Nephron progenitor cell (in vitro differentiated cells): Measurements from ENCODE around the gene MBLAC1.

Experiments
- DNase-seq: peaks from one replicate; pipeline ENCODE4 v3.0.0; 2021
- H3K27ac Mint-ChIP-seq: 2 replicates; pipeline ENCODE4 v1.8.0; 2021; ENCODE audit warnings: mild to moderate bottlenecking, moderate library complexity, mixed read lengths
- H3K27me3 Mint-ChIP-seq: 2 replicates; pipeline ENCODE4 v1.8.0; 2021; ENCODE audit warnings: mild to moderate bottlenecking, low read depth, mixed read lengths; ENCODE audit not compliant: poor library complexity
- H3K36me3 Mint-ChIP-seq: 2 replicates; pipeline ENCODE4 v1.8.0; 2021; ENCODE audit warnings: low read depth, mixed read lengths
- H3K4me1 Mint-ChIP-seq: 2 replicates; pipeline ENCODE4 v1.8.0; 2021; ENCODE audit warnings: mixed read lengths
- H3K4me3 Mint-ChIP-seq: 2 replicates; pipeline ENCODE4 v1.8.0; 2021; ENCODE audit warnings: mild to moderate bottlenecking, moderate library complexity, mixed read lengths
- H3K9me3 Mint-ChIP-seq: 2 replicates; pipeline ENCODE4 v1.8.0; 2021; ENCODE audit warnings: mild to moderate bottlenecking, moderate library complexity, mixed read lengths
- TF ChIP-seq, protein P1 (sequence below): fragments of 200-600 bp; sonication (generic); IDR thresholded peaks from 2 replicates; pipeline ENCODE4 v1.5.0; 2021; ENCODE audit warnings: antibody characterized with exemption

Gene MBLAC1

GRCh38 chr7:100167912-100168323, 41.2 kb downstream of the MBLAC1 start:
- Mint-ChIP-seq H3K9me3 (no peaks in the 10 kb centered on the region), H3K4me1 (peaks cover 45% of the 10 kb centered on the region)

GRCh38 chr7:100169147-100169850, 42.5 kb downstream of the MBLAC1 start:
- peak overlapping the region; percentile 83 for H3K4me3 Mint-ChIP-seq
- peaks cover 50% of the 10 kb centered on the region for H3K4me1 Mint-ChIP-seq
- H3K36me3 Mint-ChIP-seq, result peaks cover 20% of the 10 kb centered on the region
- TF ChIP-seq, protein P1, sequence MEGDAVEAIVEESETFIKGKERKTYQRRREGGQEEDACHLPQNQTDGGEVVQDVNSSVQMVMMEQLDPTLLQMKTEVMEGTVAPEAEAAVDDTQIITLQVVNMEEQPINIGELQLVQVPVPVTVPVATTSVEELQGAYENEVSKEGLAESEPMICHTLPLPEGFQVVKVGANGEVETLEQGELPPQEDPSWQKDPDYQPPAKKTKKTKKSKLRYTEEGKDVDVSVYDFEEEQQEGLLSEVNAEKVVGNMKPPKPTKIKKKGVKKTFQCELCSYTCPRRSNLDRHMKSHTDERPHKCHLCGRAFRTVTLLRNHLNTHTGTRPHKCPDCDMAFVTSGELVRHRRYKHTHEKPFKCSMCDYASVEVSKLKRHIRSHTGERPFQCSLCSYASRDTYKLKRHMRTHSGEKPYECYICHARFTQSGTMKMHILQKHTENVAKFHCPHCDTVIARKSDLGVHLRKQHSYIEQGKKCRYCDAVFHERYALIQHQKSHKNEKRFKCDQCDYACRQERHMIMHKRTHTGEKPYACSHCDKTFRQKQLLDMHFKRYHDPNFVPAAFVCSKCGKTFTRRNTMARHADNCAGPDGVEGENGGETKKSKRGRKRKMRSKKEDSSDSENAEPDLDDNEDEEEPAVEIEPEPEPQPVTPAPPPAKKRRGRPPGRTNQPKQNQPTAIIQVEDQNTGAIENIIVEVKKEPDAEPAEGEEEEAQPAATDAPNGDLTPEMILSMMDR, result no peak
- H3K9me3 Mint-ChIP-seq, result no peaks in the 10 kb centered on the region
- no peak for DNase-seq
- H3K27ac Mint-ChIP-seq, result no peak overlapping the region
- peaks cover 64% of the 10 kb centered on the region for H3K27me3 Mint-ChIP-seq

More at GRCh38 chr7:100167912-100168323, 41.2 kb downstream of the MBLAC1 start:
- H3K27me3 Mint-ChIP-seq, result peaks cover 64% of the 10 kb centered on the region
- TF ChIP-seq, protein P1, result no peak
- peak overlapping the region; percentile 83 for H3K4me3 Mint-ChIP-seq
- peaks cover 7% of the 10 kb centered on the region for H3K36me3 Mint-ChIP-seq
- DNase-seq, result peak; percentile 37
- H3K27ac Mint-ChIP-seq, result no peak overlapping the region

DNA sequence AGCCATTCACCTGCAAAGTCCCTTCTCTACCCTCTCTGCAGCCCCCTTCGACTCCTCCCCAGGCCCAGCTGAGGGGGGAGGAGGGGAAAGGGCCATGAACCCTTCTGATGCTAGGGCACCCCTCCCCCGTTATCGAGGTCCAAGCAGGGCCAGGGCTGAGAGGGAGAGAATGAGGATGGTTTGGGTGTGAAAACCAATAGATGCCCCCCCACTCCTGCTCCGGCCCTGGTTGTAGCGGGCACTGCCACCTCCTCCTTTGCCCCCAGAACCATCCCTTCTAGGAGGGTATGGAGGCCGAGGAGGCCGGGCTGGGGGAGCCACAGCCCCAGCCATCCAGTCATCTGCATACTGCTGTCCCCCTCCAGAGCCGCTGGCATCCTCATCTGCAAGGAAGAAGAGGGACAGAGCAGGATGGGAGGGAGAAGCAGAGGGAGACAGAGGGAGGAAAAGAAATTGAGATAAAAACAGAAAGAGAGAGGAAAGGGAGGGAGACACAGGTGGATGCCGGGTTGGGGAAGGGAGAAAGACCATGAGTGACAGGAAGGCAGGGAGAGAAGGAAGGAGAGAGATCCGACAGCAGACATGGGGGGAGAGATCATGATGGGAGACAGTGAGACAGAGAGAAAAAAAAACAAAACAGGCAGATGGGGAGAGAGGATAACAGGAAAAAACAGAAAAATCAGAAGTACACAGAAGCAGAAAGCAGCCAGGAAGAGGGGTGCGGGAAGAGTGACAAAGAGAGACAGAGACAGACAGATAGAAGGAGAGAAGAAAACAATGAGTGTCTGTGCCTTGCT, 43.5 kb downstream of the MBLAC1 start:
- peaks cover 30% of the 10 kb centered on the region for H3K36me3 Mint-ChIP-seq
- no peak overlapping the region for H3K27ac Mint-ChIP-seq
- H3K4me1 Mint-ChIP-seq, result peaks cover 59% of the 10 kb centered on the region
- H3K9me3 Mint-ChIP-seq, result no peaks in the 10 kb centered on the region
- H3K4me3 Mint-ChIP-seq, result peak overlapping the region; percentile 78
- H3K27me3 Mint-ChIP-seq, result peaks cover 64% of the 10 kb centered on the region
- TF ChIP-seq, protein P1, result no peak
- DNase-seq, result no peak

DNA sequence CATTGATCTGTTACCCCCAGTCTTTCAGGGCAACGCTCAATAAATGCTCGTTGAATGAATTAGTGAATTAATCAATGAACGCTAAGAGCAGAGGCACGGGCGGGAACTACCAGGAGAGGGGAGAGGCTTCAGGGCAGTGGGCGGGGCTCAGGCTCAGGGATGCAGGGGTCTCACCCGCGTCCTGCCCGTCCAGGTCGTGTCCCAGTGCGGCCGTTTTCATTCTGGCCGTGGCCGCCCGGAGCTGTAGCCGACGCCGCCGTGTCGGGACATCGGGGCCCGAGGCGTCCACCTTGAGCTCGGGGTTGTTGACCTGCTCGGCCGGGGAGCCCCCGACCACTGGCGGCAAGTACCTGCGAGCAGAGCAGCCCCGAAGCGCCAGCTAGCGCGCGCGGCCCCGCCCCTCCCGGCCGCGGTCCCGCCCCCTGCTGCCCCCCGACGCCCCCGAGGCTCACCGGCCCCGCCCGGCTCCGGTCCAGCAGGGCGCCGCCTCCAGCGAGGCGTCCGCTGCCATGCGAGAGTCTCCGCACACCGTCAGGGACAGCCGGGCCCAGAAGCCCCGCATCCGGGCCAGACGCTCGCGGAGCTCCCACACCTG, 44.4 kb downstream of the MBLAC1 start:
- peak; percentile 69 for DNase-seq
- TF ChIP-seq, protein P1, result no peak
- no peaks in the 10 kb centered on the region for H3K9me3 Mint-ChIP-seq
- peaks cover 64% of the 10 kb centered on the region for H3K4me1 Mint-ChIP-seq
- H3K27ac Mint-ChIP-seq, result no peak overlapping the region
- peaks cover 55% of the 10 kb centered on the region for H3K27me3 Mint-ChIP-seq
- peak overlapping the region; percentile 78 for H3K4me3 Mint-ChIP-seq
- H3K36me3 Mint-ChIP-seq, result peaks cover 33% of the 10 kb centered on the region

DNA sequence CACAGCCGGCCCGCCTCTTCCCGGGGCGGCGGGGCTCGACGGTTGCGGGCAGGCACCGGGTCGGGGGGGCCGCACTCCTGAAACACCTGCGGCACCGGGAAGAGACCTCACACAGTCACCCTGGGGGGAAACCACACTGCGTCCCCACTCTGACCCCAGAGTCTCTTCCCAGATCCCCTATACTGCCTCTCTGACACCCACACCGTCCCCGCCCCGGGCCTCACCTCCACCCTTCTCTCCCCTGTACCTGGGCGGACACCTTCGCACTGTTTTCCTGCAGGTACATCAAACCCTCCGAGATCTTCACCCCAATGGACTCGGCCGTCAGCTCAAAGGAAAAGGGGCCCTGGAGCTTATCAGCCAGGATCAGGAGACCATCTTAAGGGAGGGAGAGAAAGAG, 45.1 kb downstream of the MBLAC1 start:
- Mint-ChIP-seq H3K4me1 (peaks cover 65% of the 10 kb centered on the region), H3K9me3 (no peaks in the 10 kb centered on the region), H3K27ac (no peak overlapping the region), H3K36me3 (peaks cover 33% of the 10 kb centered on the region), H3K27me3 (peaks cover 49% of the 10 kb centered on the region), H3K4me3 (peak overlapping the region; percentile 63)
- DNase-seq, result no peak
- TF ChIP-seq, protein P1, result no peak
